Measurements from ENCODE around the gene LRWD1.
"Not testable (repeated sequence)": the region's sequence is repeated elsewhere in the genome, so short reads cannot be mapped to it uniquely, and the experiment has no call there.

Gene LRWD1

GRCh38 chr7:102468478-102469350 lies 3.9 kb downstream of the LRWD1 start:
- no peak for DNase-seq (ENCODE audit: low read depth in 3 of 3)

GRCh38 chr7:102469351-102469971 lies 4.7 kb downstream of the LRWD1 start:
- no peak for DNase-seq (ENCODE audit: low read depth in 3 of 3)

DNA sequence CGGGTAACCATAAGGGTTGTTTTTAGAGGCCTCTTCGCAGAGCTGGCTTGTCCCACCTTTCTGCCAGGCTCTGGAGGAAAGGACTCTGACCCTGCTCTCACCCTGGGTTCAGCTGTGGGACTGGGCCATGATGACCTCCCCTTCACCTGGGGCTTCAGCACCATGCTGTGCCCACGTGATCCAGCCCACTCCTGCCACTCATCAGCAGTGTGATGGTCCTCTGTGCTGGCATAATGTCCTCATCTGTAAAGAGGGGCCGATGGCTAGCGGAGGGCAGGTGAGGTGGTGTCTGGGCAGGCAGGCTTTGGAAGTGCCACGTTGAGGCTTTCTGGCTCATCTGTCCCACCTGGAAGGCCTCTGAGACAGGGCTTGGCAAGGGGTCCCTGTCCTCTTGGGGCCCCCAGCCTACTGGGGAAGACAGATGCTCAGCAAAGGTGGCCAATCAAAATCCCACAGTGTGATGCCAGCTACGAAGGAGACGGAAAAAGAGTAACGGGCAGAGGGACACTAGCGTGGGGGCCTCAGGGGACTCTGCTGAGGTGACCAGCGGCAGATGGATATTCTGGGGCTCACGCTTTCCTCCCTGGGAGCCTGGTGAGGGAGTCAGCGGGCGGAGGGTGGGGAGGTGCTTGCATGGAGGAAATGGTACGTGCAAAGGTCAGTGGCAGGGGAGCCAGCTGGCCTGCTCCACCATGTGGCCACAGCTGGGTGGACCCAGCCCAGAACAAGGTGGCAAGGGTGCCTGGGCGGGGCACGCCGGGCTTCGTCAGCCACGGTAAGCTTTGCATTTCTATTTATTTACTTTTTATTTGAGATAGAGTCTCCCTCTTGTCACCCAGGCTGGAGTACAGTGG lies 5.4 kb downstream of the LRWD1 start:
- DNase-seq (ENCODE audit: low read depth in 3 of 3), result no peak

DNA sequence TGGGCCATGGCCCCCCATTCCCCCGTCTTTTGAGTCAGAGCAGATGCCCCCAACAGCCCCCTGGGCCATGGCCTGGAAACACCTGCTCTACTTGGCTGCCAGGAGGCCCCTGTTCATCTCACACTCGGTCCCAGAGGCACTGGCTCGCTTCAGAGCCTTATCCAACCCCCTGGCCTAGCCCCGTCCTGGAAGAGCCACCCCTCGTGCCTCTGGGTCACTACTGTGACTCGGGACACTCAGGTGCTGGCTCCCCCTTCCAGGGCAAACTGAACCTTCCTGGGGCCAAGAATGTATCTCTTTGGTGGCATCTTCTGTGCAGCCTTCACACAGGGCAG lies 7.0 kb downstream of the LRWD1 start:
- DNase-seq (ENCODE audit: low read depth in 3 of 3), result no peak

- DNase-seq (ENCODE audit: low read depth in 3 of 3), result no peak
Observed at GRCh38 chr7:102472126-102473041, 7.6 kb downstream of the LRWD1 start.

GRCh38 chr7:102473271-102473991 lies 8.6 kb downstream of the LRWD1 start:
- no peak for DNase-seq (ENCODE audit: low read depth in 3 of 3)

GRCh38 chr7:102474116-102474515 lies 9.3 kb downstream of the LRWD1 start:
- not testable (repeated sequence) for DNase-seq (ENCODE audit: low read depth in 3 of 3)

DNA sequence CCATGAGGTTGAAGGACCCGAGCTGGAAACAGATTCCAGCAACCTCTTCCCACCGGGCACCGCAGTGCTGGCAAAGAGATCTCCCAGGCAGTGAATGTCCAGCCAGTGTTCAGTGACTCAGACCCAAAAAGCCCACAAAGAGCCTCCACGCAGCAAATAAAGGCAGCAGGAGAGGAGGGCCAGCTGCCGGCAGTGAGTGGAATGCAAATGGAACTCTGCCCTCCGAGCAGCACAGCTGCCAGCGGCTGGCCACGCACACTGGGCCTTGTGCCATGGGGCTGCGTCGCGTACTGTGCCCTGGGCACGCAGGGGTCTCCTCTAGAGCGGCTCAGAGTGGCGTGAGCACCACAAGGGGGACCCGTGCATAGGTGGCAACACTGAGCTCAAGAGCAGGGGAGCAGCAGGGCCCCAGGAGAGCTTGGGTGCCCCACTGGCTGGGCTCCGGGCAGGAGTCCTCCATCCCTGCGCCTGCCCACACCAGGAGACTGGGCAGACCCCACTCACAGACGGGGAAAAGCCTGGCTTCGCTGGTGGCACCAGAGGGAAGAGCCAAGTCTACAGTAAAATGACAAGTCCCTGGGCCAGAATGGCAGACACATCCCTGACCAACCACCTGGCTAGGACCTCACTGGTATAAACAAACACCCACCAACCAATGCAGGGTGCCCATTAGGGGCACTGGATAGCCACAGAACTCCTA lies 10.1 kb downstream of the LRWD1 start:
- not testable (repeated sequence) for DNase-seq (ENCODE audit: low read depth in 3 of 3)

DNA sequence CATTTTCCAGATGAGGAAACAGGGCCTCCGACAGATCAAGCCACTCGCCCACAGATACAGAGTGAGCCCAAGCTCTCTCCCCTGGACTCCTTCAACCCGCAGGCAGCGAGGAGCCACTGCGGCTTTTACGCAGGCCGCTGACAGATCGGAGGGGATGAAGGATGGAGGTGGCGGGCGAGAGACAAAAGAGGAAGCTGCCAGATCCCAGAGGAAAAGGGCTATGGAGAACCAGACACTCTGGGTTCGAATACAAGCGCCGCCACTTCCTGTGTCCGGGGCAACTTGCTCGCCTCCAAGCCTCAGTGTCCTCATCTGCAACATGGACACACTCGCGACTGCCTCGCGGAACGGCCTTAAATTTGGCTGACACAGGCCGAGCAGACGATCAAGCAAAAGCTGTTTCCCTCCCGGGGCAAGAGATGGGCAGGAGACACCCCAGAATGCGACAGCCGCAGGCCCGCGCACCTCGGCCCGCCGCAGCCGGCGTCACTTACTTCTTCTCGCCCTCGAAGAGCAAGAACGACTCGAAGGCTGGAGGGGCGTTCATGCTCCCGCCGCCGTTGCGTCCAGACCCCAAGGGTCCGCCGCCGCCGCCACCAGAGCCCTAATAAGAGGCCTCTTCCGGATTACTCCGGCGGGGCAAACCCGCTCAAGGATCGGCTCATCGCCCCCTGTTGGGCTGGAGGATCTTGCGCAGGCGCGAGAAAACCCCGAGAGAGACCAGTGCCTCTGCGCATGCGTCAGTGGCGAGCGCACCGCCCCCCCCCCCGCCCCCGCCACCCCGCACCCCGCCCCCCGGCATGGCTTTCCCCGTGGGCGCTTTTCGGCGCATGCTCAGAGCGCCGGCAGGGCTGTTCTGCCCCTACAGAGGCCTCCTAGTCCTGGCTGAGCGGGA lies 13.8 kb downstream of the LRWD1 start, which contains the start of gene POLR2J:
TSS of gene POLR2J (minus strand) at position 609 of the 895 bp plus-strand sequence. CDS start at position 547, 62 bp downstream.
- peak; percentile 75 to 86 (median 80) for DNase-seq (ENCODE audit: low read depth in 3 of 3)

DNA sequence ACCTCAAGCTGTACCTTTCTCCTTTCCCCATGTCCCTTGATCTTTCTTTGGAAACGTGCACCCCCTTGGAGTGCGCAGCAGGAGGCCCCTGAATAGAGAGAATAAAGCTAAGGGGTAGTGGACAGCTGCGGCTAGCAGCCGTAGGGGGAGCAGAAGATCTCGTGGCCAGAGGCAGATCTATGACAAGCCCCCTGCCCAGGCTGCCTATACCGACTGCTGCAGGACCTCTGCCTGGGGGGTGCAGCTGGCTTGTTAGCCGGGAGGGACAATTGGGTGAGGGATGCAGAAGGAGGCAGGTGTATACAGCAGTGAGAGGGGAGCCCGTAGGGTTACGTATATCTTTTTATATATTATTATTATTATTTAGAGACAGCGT lies 14.4 kb downstream of the LRWD1 start:
- not testable (repeated sequence) for DNase-seq (ENCODE audit: low read depth in 3 of 3)

- DNase-seq (ENCODE audit: low read depth in 3 of 3), result peak in 1 of 3 experiments; percentile 37
Observed at GRCh38 chr7:102479982-102480637, 15.3 kb downstream of the LRWD1 start.

DNA sequence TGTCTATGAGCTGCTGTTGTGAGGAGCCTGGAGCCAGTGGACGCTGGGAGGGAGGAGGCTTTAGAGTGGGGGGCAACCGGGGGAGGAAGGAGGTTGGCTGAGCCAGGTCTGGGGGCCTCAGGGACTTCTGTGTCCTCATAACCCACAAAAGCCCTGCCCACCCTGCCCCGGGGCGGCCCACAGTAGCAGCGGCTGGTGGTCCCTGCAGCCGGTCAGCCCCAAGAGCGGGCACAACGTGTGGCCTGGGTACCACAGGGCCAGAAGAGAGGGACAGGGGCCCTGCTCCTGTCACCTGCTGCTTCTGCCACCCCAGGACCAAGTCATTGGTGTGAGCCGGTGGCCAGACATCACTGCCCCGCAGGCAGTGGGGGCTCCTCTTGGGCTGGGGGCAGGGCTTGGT lies 17.2 kb downstream of the LRWD1 start:
- not testable (repeated sequence) for DNase-seq (ENCODE audit: low read depth in 3 of 3)

DNA sequence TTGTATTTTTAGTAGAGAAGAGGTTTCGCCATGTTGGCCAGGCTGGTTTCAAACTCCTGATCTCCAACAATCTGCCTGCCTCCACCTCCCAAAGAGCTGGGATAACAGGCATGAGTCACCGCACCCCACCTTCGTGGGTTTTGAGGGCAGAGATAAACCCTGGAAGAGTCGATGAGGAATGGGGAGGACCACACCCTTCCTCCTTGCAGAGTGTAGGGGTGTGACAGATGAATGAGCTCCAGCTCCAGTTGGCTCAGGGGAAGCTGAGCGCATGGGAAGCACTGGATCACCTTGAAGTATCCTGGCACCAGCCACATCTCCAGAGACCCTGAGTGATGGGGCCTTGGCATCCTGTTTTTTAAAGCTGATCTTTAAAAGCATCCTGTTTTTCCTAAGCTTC lies 19.5 kb downstream of the LRWD1 start:
- DNase-seq (ENCODE audit: low read depth in 3 of 3), result not testable (repeated sequence)

- peak; percentile 31 to 74 (median 33) for DNase-seq (ENCODE audit: low read depth in 3 of 3)
Observed at GRCh38 chr7:102490529-102491075, 25.8 kb downstream of the LRWD1 start.

DNA sequence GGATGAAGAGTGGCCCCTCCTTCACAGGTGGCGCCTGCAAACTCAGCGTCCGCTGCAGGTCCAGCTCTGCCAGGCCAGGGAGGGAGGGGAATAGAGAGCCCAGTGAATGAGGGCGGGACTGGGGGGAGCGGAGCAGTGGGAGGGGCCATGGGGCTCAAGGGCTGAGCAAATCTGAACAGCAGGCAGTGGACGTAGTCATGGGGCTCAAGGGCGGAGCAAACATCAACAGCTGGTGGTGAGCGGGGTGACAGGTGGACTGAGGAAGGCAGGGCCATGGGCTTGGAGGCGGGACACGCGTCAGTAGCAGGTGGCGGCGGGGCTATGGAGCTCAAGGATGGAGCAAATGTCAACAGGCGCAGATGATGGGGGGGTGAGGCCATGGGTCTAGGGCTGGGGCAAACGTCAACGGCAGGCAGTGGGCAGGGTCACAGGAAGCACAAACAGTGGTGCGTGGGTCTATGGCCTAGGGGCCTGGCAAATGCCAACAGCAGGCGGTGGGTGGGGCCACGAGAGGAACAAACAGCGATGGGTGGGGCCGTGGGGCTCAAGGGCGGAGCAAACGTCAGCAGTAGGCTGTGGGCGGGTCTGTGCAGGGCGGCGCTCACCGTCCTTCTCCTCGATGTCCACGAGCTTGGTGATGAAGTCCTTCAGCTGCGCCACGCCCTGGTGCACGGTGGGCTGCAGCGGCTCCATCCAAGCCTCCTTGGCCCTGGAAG lies 28.6 kb downstream of the LRWD1 start:
- DNase-seq (ENCODE audit: low read depth in 3 of 3), result not testable (repeated sequence)

- not testable (repeated sequence) for DNase-seq (ENCODE audit: low read depth in 3 of 3)
Observed at GRCh38 chr7:102494026-102494425, 29.2 kb downstream of the LRWD1 start.

- DNase-seq (ENCODE audit: low read depth in 3 of 3), result not testable (repeated sequence)
Observed at GRCh38 chr7:102494473-102495149, 29.8 kb downstream of the LRWD1 start.

All from stimulated activated CD4-positive, alpha-beta T cell treated with anti-CD3 and anti-CD28 coated beads, TNF-alpha, amount 100 ng/mL, for 24 hours (primary cell).